Sigmoid colon (tissue), 4 donors: ENCODE results near the gene DGAT2.

Source experiments
- EP300 ChIP-seq, 4 donors: sonication (generic); formaldehyde crosslinking; IDR thresholded peaks; one replicate each; pipeline ENCODE4 v1.6.1; 2017; ENCODE audit warnings: antibody characterized with exemption in 4 of 4
- POLR2A ChIP-seq, 2 donors: fragments of 450-650 bp; IDR thresholded peaks; one replicate each; pipeline ENCODE4 v1.6.1; 2016; ENCODE audit warnings: antibody characterized with exemption in 2 of 2, mild to moderate bottlenecking in 2 of 2, moderate library complexity in 2 of 2
- TF ChIP-seq, protein P1 (sequence below), 4 experiments: fragments of 450-650 bp in 3 of 4; fragments of 200-600 bp in 1 of 4; IDR thresholded peaks; one replicate each; pipeline ENCODE4 v1.5.1; 2016 to 2019; ENCODE audit warnings: antibody characterized with exemption in 4 of 4, mild to moderate bottlenecking in 3 of 4, moderate library complexity in 2 of 4

- TF ChIP-seq, protein P1, sequence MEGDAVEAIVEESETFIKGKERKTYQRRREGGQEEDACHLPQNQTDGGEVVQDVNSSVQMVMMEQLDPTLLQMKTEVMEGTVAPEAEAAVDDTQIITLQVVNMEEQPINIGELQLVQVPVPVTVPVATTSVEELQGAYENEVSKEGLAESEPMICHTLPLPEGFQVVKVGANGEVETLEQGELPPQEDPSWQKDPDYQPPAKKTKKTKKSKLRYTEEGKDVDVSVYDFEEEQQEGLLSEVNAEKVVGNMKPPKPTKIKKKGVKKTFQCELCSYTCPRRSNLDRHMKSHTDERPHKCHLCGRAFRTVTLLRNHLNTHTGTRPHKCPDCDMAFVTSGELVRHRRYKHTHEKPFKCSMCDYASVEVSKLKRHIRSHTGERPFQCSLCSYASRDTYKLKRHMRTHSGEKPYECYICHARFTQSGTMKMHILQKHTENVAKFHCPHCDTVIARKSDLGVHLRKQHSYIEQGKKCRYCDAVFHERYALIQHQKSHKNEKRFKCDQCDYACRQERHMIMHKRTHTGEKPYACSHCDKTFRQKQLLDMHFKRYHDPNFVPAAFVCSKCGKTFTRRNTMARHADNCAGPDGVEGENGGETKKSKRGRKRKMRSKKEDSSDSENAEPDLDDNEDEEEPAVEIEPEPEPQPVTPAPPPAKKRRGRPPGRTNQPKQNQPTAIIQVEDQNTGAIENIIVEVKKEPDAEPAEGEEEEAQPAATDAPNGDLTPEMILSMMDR (IDR thresholded peaks at IDR 0.05): no peak
- no peak for TF ChIP-seq EP300 (IDR thresholded peaks at IDR 0.05)
- no peak for TF ChIP-seq POLR2A (IDR thresholded peaks at IDR 0.05)
These were observed 47.9 kb upstream of the DGAT2 start for GRCh38 chr11:75720639-75721038.
